Uterus (tissue), 4 donors: ENCODE measurements around the gene GRM8. TPM values are rescaled to one million over a fixed set of nuclear protein-coding genes. Genes with fewer than 3 reads are reported as not detected.

Source experiments
- DNase-seq, 2 donors: peaks; one replicate each; pipeline ENCODE4 v3.0.0-alpha.2; 2019 to 2020
- H3K27ac ChIP-seq, 2 donors: fragments of 200-600 bp; sonication (generic); 1 replicate in 1 of 2; 2 replicates in 1 of 2; pipeline ENCODE4 v1.5.1; 2016 to 2018
- H3K27me3 ChIP-seq, 2 donors: fragments of 200-600 bp; sonication (generic); one replicate each; pipeline ENCODE4 v1.5.1; 2018 to 2019; ENCODE audit warnings: control low read depth in 1 of 2
- H3K36me3 ChIP-seq, 2 donors: fragments of 200-600 bp; sonication (generic); one replicate each; pipeline ENCODE4 v1.5.1; 2019; ENCODE audit warnings: control low read depth in 1 of 2
- H3K4me1 ChIP-seq, 2 donors: fragments of 200-600 bp; sonication (generic); one replicate each; pipeline ENCODE4 v1.5.1; 2018 to 2019; ENCODE audit warnings: control low read depth in 1 of 2
- H3K4me3 ChIP-seq, 2 donors: fragments of 200-600 bp; sonication (generic); 1 replicate in 1 of 2; 2 replicates in 1 of 2; pipeline ENCODE4 v1.5.1; 2018 to 2019; ENCODE audit warnings: mild to moderate bottlenecking in 1 of 2
- H3K9me3 ChIP-seq, 2 donors: fragments of 200-600 bp; sonication (generic); one replicate each; pipeline ENCODE4 v1.5.1; 2019; ENCODE audit warnings: control low read depth in 1 of 2
- POLR2A ChIP-seq, 2 donors: fragments of 450-650 bp; IDR thresholded peaks; one replicate each; pipeline ENCODE4 v1.6.1; 2016; ENCODE audit warnings: antibody characterized with exemption in 2 of 2, mild to moderate bottlenecking in 1 of 2, moderate library complexity in 1 of 2
- intact Hi-C: fragments of 100-400 bp; cut with DNase I; formaldehyde crosslinking; loops from one replicate; pipeline ENCODE4 v1.15.1; 2023; ENCODE audit warnings: low total_unique reads
- total RNA-seq, 4 donors: library from RNA; depleted of rRNA in 3 of 4; stranded (reverse); fragments of >200 nt in 3 of 4; gene quantifications; one replicate each; pipeline versions ENCODE4 v1.1.0 to v1.2.4, GENCODE V29; 2014 to 2023
- TF ChIP-seq, protein P1 (sequence below), 4 experiments: fragments of 200-600 bp in 2 of 4; fragments of 450-650 bp in 2 of 4; sonication (generic) in 2 of 4; IDR thresholded peaks; one replicate each; pipeline ENCODE4 v1.5.1; 2016 to 2019; ENCODE audit warnings: antibody characterized with exemption in 4 of 4, mild to moderate bottlenecking in 2 of 4, moderate library complexity in 1 of 4
- donor health status: DM: yes; HTN: yes; CAD: no.

The GRM8 gene
- total RNA-seq, 4 donors from 2014 or later: 3.9 TPM; not detected in 3

DNA sequence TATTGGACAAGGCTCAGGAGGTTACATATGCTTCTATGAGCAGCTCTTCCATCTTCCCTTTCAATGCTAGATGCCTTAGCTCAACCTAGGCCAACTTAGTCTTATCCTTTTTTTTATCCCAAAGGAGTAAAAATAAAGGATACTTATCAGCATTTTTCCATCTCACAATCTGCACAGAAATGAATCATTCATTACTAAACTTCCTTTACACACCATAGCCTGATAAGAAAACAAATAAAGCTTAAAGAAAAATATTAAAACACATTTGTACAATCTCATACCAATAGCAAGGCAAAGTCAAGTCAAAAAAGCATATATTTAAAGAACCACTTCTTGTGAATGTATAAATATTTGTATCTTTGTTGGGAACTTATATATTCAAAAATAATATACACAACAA lies 407.4 kb downstream of the GRM8 start:
- TF ChIP-seq POLR2A (IDR thresholded peaks at IDR 0.05): no peak
- TF ChIP-seq, protein P1, sequence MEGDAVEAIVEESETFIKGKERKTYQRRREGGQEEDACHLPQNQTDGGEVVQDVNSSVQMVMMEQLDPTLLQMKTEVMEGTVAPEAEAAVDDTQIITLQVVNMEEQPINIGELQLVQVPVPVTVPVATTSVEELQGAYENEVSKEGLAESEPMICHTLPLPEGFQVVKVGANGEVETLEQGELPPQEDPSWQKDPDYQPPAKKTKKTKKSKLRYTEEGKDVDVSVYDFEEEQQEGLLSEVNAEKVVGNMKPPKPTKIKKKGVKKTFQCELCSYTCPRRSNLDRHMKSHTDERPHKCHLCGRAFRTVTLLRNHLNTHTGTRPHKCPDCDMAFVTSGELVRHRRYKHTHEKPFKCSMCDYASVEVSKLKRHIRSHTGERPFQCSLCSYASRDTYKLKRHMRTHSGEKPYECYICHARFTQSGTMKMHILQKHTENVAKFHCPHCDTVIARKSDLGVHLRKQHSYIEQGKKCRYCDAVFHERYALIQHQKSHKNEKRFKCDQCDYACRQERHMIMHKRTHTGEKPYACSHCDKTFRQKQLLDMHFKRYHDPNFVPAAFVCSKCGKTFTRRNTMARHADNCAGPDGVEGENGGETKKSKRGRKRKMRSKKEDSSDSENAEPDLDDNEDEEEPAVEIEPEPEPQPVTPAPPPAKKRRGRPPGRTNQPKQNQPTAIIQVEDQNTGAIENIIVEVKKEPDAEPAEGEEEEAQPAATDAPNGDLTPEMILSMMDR (IDR thresholded peaks at IDR 0.05): no peak
- Histone ChIP-seq H3K4me1 (no peaks in the 10 kb centered on the region), H3K36me3 (no peaks in the 10 kb centered on the region), H3K9me3 (no peaks in the 10 kb centered on the region), H3K27me3 (no peaks in the 10 kb centered on the region), H3K4me3 (no peak overlapping the region), H3K27ac (no peak overlapping the region)
- intact Hi-C loops: no loop called here
- no peak for DNase-seq

DNA sequence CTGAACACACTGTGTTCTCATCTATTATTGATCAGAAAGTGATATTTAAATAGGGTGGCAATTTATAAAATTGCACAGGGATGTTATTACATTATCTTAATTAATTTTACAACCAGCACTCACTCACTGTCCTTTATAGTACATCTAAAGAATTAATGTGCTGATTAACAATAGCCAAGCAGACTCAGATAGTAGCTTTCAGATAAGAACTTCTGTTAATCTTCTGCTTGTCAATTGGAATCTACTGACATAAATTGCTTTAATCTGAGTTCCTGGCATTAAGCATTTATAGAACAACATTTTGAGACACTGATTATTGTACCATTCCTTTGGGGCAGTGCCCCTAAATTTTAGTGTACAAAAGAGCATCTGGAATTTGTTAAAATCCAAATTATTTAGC lies 408.9 kb downstream of the GRM8 start:
- DNase-seq: no peak
- H3K27me3 ChIP-seq: no peaks in the 10 kb centered on the region
- intact Hi-C loops: no loop called here
- H3K9me3 ChIP-seq: no peaks in the 10 kb centered on the region
- no peak overlapping the region for H3K27ac ChIP-seq
- no peak overlapping the region for H3K4me3 ChIP-seq
- H3K36me3 ChIP-seq: no peaks in the 10 kb centered on the region
- TF ChIP-seq POLR2A (IDR thresholded peaks at IDR 0.05): no peak
- TF ChIP-seq, protein P1 (IDR thresholded peaks at IDR 0.05): no peak
- H3K4me1 ChIP-seq: no peaks in the 10 kb centered on the region

DNA sequence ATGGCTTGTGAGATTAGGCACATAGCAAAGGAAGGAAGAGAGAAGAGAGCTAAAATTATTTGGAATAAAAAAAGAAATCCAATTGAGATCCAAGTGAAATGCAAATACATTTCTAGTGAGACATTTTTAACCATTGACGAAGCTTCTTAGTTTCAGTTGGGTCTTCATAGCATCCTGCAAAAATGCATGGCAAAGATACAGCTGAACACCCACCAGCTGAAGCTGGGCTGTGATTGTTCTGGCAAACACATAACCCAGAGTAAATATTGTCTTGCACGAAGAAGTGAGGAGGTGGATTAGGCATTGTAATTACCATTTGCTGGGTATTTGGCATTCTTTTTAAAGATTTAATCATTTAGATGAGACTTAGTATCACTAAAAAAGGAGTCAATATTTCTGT lies 409.4 kb downstream of the GRM8 start:
- H3K36me3 ChIP-seq: no peaks in the 10 kb centered on the region
- H3K27me3 ChIP-seq: no peaks in the 10 kb centered on the region
- no peak overlapping the region for H3K27ac ChIP-seq
- H3K9me3 ChIP-seq: no peaks in the 10 kb centered on the region
- no peak overlapping the region for H3K4me3 ChIP-seq
- intact Hi-C loops: no loop called here
- no peak for DNase-seq
- no peak for TF ChIP-seq POLR2A (IDR thresholded peaks at IDR 0.05)
- TF ChIP-seq, protein P1 (IDR thresholded peaks at IDR 0.05): no peak
- H3K4me1 ChIP-seq: no peaks in the 10 kb centered on the region

DNA sequence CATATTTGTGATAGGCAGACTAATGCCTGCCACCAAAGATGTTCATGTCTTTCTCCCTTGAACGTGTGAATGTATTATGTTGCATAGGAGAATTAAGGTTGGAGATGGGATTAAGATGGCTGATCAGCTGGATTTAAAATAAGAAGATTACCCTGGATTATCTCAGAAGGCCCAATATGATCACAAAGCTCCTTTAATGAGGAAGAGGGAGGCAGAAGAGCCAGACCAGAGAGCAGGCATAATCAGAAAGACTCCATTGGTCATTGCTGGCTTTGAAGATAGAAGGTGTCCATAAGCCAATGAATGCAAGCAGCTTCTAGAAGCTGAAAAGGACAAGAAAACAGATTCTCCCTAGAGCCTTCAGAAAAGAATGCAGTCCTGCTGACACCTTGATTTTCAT lies 410.3 kb downstream of the GRM8 start:
- no peak for DNase-seq
- no peak overlapping the region for H3K4me3 ChIP-seq
- H3K27ac ChIP-seq: no peak overlapping the region
- TF ChIP-seq POLR2A (IDR thresholded peaks at IDR 0.05): no peak
- TF ChIP-seq, protein P1 (IDR thresholded peaks at IDR 0.05): no peak
- intact Hi-C loops: no loop called here
- H3K4me1 ChIP-seq: no peaks in the 10 kb centered on the region
- no peaks in the 10 kb centered on the region for H3K36me3 ChIP-seq
- no peaks in the 10 kb centered on the region for H3K9me3 ChIP-seq
- no peaks in the 10 kb centered on the region for H3K27me3 ChIP-seq

DNA sequence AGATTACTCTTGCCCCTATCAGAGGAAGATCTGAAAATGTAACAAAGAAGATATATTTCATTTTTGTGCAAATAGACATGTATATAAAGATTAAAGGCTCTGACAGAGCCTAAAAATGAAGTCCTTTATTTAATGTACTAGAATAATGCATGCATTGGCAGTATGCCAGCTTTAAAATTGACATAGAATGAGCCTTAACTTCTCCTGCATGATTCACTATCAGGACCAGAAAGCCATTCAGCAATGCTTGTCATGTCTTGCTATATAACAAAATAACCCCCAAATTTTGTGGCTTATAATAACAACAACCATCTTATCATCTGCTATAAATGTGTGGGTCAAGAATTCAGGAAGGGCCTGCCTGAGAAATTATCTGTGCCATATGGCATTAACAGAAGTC lies 411.9 kb downstream of the GRM8 start:
- H3K4me1 ChIP-seq: no peaks in the 10 kb centered on the region
- no peaks in the 10 kb centered on the region for H3K27me3 ChIP-seq
- no peaks in the 10 kb centered on the region for H3K36me3 ChIP-seq
- intact Hi-C loops: no loop called here
- no peak for DNase-seq
- no peak for TF ChIP-seq POLR2A (IDR thresholded peaks at IDR 0.05)
- TF ChIP-seq, protein P1 (IDR thresholded peaks at IDR 0.05): no peak
- H3K27ac ChIP-seq: no peak overlapping the region
- no peak overlapping the region for H3K4me3 ChIP-seq
- no peaks in the 10 kb centered on the region for H3K9me3 ChIP-seq
